Ovary (tissue), 9 donors: Measurements from ENCODE around the gene NFYC. TPM values are rescaled to one million over a fixed set of nuclear protein-coding genes. Genes with fewer than 3 reads are reported as not detected.

Source experiments
- DNase-seq, 5 donors: peaks; one replicate each; pipeline ENCODE4 v3.0.0-alpha.2; 2019 to 2020
- H3K27ac ChIP-seq, 2 donors: fragments of 200-600 bp; one replicate each; pipeline versions ENCODE4 v1.5.1 to v1.8.0; 2019 to 2022
- H3K27me3 ChIP-seq: fragments of 200-600 bp; one replicate; pipeline ENCODE4 v1.8.0; 2022
- H3K36me3 ChIP-seq: fragments of 200-600 bp; sonication (generic); one replicate; pipeline ENCODE4 v1.5.1; 2019
- H3K4me1 ChIP-seq: one replicate; pipeline ENCODE4 v1.8.1; 2013; ENCODE audit warnings: mild to moderate bottlenecking, moderate library complexity; ENCODE audit not compliant: insufficient read depth
- H3K4me3 ChIP-seq: fragments of 200-600 bp; sonication (generic); one replicate; pipeline ENCODE4 v1.5.1; 2017
- H3K9me3 ChIP-seq, 2 donors: fragments of 200-600 bp in 1 of 2; sonication (generic) in 1 of 2; one replicate each; pipeline versions ENCODE4 v1.5.1 to v1.8.1; 2013 to 2019; ENCODE audit warnings: mild to moderate bottlenecking in 1 of 2, moderate library complexity in 1 of 2
- EP300 ChIP-seq: sonication (generic); formaldehyde crosslinking; IDR thresholded peaks from one replicate; pipeline ENCODE4 v1.6.1; 2017; ENCODE audit warnings: antibody characterized with exemption
- POLR2A ChIP-seq: fragments of 450-650 bp; IDR thresholded peaks from one replicate; pipeline ENCODE4 v1.6.1; 2017; ENCODE audit warnings: antibody characterized with exemption, mild to moderate bottlenecking, moderate library complexity
- WGBS, 3 donors: extraction: QIAGEN DNeasy Blood & Tissue Kit in 1 of 3; methylation state at CpG; one replicate each; pipeline versions ENCODE4 v1.1.5 to v1.1.7; 2013 to 2017; 5-methylcytosine and 5-hydroxymethylcytosine counted together
- intact Hi-C, 4 donors: fragments of 100-400 bp; cut with DNase I; formaldehyde crosslinking; loops; one replicate each; pipeline versions ENCODE4 v1.11.0 to v1.15.1; 2022 to 2023
- polyA plus RNA-seq, 2 donors: library from polyadenylated mRNA; stranded (reverse); fragments of 200-250 nt in 1 of 2; fragments of 350-450 nt in 1 of 2; fragmentation: Illumina TruSeq in 1 of 2; extraction: RNeasy Lipid Tissue Mini Kit (QIAGEN cat#74804) in 1 of 2; gene quantifications; one replicate each; pipeline ENCODE4 v1.2.3, GENCODE V29; 2013 to 2014
- total RNA-seq, 7 donors: library from RNA; depleted of rRNA in 2 of 7; stranded (reverse); fragments of >200 nt in 2 of 7; fragmentation: NEBNext Ultra II Directional in 3 of 7; extraction: Animal tissue kit (Norgen Biotek cat#: 25700) in 3 of 7; gene quantifications; one replicate each; pipeline versions ENCODE4 v1.1.0 to v1.2.4, GENCODE V29; 2016 to 2023
- TF ChIP-seq, protein P1 (sequence below), 3 donors: fragments of 450-650 bp in 2 of 3; fragments of 200-600 bp in 1 of 3; IDR thresholded peaks; one replicate each; pipeline versions ENCODE4 v1.5.1 to v1.8.0; 2016 to 2022; ENCODE audit warnings: antibody characterized with exemption in 3 of 3, mild to moderate bottlenecking in 1 of 3
- donor health status: DM: no; HTN: no; CAD: no; lungs with moderate emphysema.
- donor health status: DM: no; HTN: no; CAD: no.
- donor health status: Bipolar disorder and iron deficiency.
- donor health status: DM: yes; HTN: yes; CAD: no.
- donor health status: DM: no; HTN: no; CAD: no.
- donor health status: DM: yes; HTN: yes; CAD: no.

NFYC gene
- total and polyA plus RNA-seq, 9 donors, result 28.8 to 90.9 (median 45.1) TPM

GRCh38 chr1:40796939-40797667 is 105.6 kb downstream of the NFYC start:
- H3K9me3 ChIP-seq, result no peaks in the 10 kb centered on the region
- 65 to 67% (median 67%) methylated on average over 9 of the region's 9 CpGs for WGBS, 3 donors
- intact Hi-C loops, result no loop called here
- no peak for TF ChIP-seq POLR2A
- TF ChIP-seq, protein P1, sequence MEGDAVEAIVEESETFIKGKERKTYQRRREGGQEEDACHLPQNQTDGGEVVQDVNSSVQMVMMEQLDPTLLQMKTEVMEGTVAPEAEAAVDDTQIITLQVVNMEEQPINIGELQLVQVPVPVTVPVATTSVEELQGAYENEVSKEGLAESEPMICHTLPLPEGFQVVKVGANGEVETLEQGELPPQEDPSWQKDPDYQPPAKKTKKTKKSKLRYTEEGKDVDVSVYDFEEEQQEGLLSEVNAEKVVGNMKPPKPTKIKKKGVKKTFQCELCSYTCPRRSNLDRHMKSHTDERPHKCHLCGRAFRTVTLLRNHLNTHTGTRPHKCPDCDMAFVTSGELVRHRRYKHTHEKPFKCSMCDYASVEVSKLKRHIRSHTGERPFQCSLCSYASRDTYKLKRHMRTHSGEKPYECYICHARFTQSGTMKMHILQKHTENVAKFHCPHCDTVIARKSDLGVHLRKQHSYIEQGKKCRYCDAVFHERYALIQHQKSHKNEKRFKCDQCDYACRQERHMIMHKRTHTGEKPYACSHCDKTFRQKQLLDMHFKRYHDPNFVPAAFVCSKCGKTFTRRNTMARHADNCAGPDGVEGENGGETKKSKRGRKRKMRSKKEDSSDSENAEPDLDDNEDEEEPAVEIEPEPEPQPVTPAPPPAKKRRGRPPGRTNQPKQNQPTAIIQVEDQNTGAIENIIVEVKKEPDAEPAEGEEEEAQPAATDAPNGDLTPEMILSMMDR (IDR thresholded peaks at IDR 0.05), result no peak
- TF ChIP-seq EP300, result no peak
- no peaks in the 10 kb centered on the region for H3K27me3 ChIP-seq
- H3K4me1 ChIP-seq, result peaks cover 16% of the 10 kb centered on the region
- H3K4me3 ChIP-seq, result no peak overlapping the region
- H3K36me3 ChIP-seq, result no peaks in the 10 kb centered on the region
- no peak overlapping the region for H3K27ac ChIP-seq
- no peak for DNase-seq

DNA sequence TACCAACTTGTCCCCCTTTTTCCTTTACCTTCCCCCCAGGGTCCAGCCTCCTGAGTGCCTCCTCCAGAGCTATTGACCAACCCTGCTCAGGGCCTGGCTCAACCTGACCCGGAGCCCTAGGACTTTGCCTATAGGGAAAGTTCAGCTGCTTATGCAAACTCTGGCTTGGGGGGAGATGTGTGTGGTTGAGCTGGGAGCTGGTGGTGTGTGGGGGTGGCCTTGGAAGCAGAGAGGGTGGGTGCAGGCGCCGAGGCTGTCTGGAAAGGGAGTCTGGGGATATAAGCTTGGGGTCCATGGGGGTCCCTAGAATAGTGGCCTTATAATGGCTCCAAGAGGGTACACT is 106.1 kb downstream of the NFYC start:
- Histone ChIP-seq H3K27ac (no peak overlapping the region), H3K36me3 (no peaks in the 10 kb centered on the region), H3K4me1 (peaks cover 16% of the 10 kb centered on the region), H3K4me3 (no peak overlapping the region), H3K27me3 (no peaks in the 10 kb centered on the region), H3K9me3 (no peaks in the 10 kb centered on the region)
- intact Hi-C loops, result no loop called here
- TF ChIP-seq EP300 (no peak), POLR2A (no peak)
- TF ChIP-seq, protein P1 (IDR thresholded peaks at IDR 0.05), result no peak
- 90% methylated on average over 3 of the region's 3 CpGs for WGBS, 3 donors
- no peak for DNase-seq

DNA sequence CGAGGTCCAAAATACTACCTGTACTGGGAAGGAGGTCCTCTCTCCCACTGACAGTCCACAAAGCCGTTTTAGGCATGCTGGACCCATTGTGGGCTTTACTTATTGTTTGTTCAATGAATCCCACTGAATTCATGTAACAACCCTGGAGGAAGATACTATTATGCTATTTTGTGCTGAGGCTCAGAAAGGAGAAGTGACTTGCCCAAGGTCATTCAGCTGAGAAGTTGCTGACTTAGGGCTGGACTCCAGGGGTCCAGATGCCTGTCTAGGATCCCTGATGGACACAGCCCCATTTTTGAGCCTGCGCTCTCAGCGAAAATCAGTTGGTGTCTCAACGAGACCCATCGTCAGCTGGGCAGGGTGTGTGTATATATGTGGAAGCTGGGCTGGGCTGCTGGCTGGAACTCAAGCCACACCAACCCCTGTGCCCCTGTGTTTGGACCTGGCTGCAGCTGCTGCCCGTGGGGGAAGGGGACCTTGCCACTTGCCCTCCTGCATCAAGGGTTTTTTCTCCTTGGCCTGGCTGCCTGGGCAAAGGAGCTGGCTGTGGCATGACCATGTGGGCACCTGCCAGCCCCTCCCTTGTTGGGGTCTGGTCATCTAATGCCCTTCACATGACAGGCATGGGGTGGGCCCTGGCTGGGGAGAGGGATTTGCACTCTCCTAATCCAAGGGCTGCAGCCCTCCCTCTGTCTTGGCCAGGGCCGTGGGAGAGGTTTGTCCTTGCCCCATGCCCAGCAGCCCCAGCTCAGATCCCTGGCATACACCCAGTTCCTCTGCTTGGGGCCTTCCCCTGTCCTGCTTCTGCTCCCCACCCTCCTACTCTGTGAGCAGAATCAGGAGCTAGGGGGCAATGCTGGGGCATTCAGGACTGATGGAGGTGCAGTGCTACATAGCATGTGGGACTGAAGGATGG is 107.1 kb downstream of the NFYC start:
- DNase-seq, result peak in 4 of 5 donors; percentile 48 to 71 (median 60)
- Histone ChIP-seq H3K27me3 (no peaks in the 10 kb centered on the region), H3K4me3 (no peak overlapping the region), H3K27ac (peak overlapping the region in 1 of 2 donors; percentile 50), H3K9me3 (no peaks in the 10 kb centered on the region), H3K36me3 (no peaks in the 10 kb centered on the region), H3K4me1 (peaks cover 16% of the 10 kb centered on the region)
- WGBS, 3 donors, result 68 to 83% (median 68%) methylated on average over 8 of the region's 8 CpGs
- intact Hi-C loops, result no loop called here
- no peak for TF ChIP-seq POLR2A
- no peak for TF ChIP-seq EP300

DNA sequence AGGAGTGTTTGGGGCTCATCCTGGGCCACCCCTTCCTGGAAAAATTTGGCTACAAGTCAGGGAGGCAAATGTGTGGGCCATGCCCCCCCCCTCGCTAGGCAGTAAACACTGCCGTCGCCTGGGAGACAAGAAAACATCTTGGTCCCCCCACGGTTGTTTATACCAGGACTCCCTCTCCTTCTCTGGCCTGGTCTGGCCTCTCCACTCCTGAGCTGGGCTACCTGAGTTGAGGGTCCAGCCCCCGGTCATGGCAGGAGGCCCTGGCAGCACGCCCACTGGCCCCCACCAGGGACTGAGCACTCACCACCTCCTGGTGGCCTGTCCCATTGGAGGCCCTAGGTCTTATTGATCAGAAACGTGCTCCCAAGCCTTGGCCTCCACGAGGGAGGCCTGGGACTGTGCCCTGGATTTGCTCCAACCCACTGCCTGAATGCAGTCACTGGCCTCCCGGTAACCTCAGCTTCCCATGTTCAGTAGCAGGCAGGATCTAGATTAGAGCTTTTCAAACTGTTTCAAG is 107.9 kb downstream of the NFYC start:
- peak overlapping the region in 1 of 2 donors; percentile 50 for H3K27ac ChIP-seq
- peaks cover 16% of the 10 kb centered on the region for H3K4me1 ChIP-seq
- intact Hi-C loops, result no loop called here
- H3K4me3 ChIP-seq, result no peak overlapping the region
- peak; percentile 63 to 77 (median 67) for DNase-seq
- H3K27me3 ChIP-seq, result no peaks in the 10 kb centered on the region
- TF ChIP-seq POLR2A, result no peak
- no peak for TF ChIP-seq EP300
- TF ChIP-seq, protein P1 (IDR thresholded peaks at IDR 0.05), result no peak
- 10 to 31% (median 22%) methylated on average over 9 of the region's 9 CpGs for WGBS, 3 donors
- H3K36me3 ChIP-seq, result no peaks in the 10 kb centered on the region
- no peaks in the 10 kb centered on the region for H3K9me3 ChIP-seq
